NCI-H1048 (cell line): ENCODE data around the gene FCGBP.
"Not testable (repeated sequence)": the region's sequence is repeated elsewhere in the genome, so short reads cannot be mapped to it uniquely, and the experiment has no call there.

Source experiments
- DNase-seq: peaks from one replicate; lab custom pipeline; 2025; lab: John Stamatoyannopoulos, UW

Gene FCGBP

DNA sequence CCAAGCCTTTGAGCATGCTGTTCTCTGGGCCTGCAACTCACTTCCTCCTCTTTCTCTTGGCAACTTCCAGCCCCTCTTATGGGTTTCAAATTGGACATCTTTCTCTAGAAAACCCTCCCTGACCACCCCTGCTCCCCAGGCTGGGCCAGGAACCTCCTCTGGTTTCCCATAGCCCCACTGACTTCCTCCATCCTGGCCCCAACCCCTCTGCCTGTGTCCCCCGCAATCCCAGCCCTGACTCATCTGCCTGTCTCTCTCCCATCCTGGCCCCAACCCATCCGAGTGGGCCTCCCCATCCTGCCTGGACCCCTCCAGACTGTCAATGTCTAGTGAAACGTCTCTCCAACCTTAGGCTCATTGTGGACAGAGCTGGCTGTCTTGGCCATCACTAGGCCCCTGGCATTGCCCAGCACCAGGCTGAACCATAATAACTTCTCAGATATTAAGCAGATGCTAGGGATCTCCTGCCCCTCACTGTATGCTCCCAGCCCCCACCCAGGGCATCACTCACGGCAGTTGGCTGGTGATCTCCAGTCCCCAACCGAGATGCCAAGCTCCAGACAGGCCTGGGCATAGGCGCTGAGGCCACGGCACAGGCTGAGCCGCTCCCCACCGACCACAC lies 16.8 kb downstream of the FCGBP start:
- DNase-seq = no peak

DNA sequence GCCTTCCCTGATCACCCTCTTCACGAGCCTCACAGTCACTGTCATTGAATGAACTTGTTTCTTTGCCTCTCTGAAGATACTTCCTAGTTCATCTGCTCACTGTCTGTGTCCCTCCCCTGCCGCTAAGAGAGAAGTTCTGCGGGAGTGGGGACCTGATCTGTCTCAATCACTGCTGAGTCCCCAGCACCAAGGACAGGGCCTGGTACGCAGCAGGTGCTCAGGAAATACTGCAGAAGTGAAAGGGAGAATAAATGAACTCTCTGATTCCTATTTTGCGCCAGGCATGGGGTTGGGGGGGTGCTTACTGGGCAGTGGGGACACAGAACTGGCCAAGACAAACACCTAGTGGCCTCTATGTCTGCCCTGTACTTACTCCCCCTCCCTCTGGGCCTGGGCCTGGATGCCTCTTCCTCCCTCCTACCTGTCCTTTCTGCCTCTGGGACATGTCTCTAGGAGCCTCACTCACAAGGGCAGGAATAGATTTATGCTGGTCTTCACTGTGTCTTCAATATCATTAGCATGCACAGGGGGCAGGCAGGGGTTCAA lies 17.5 kb downstream of the FCGBP start:
- no peak for DNase-seq

DNA sequence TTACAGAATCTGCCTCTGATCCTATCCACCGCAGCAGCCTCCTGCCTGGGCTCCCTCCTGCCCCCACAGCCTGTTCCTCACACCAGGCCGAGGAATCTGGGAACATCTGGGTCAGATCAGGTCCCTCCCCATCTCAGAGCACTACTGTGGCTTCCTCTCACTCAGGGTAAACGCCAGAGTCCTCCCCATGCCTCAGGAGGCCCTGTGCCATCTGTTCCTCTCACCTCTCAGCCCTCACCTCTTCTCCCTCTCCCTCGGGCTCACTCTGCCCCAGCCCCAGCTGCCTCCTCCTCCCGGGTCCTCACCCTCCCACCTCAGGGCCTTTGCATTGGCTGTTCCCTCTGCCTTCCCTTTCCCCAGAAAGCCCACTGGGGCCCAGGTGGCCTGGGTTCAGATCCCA lies 18.2 kb downstream of the FCGBP start:
- no peak for DNase-seq

DNA sequence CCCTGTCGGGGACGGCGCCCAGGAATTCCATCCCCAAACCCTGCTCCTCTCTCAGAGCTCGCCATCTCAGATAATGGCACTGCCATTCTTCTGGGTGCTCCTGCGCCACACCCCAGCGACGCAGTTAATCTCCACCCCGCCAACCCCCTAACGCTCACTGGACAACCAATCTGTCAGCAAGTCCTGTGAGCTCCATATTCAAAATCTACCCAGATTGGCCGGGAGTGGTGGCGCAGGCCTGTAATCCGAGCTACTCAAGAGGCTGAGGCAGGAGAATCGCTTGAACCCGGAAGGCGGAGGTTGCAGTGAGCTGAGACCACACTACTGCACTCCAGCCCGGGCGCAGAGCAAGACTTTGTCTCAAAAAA lies 18.6 kb downstream of the FCGBP start:
- DNase-seq = no peak

DNA sequence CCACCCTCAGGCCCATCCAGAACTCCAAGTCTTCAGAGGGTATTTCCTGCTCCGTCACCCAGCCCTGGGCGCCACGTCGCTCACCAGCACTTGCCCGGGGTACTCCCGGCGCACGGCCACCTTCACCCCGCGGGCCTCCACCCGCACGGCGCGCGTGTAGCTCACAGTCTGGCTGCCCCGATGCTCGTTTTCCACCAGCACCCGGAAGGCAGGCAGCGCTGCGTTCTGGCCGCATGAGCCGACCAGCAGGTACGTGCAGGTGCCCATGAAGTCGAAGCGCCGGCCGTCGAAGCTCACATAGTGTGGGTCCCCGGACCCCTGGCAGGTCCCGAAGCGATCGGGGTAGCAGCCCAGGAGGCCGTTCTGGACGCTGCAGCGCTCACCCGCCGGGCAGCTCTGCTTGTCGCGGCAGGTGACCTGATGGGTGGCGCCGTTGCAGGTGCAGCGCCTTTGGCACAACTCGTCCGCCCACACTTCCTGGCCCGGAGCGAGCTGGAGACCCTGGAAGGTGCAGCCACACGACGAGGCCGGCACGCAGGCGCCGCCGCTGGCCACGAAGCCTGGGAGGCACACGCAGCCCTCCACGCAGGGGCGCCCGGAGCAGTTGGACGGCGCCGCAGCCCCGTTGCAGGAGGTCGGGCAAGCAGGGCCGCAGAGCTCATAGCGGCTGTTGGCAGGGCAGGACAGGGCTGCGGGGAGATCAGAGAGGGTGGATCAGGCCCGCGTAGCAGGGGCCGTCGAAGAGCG lies 19.2 kb downstream of the FCGBP start:
- no peak for DNase-seq

- no peak for DNase-seq
Observed at GRCh38 chr19:39913682-39914333, 20.6 kb downstream of the FCGBP start.

DNA sequence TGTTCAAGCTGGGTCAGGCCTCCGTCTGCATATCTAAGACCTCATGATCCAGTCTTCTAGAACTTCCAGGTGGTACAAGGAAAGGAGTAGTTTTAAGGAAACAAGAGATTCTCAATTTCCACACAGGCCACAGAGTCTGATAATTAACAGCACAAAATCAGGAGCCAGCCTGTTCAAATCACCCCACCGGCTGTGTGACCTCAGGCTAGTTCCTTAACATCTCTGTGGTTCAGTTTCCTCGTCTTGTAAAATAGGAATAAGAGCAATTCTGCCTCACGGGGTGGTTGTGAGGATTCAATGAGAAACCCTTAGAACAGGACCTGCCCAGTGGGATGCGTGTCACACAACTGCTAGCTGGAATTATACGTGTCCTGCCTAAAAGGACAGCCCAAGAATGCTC lies 25.6 kb downstream of the FCGBP start:
- DNase-seq = no peak

DNA sequence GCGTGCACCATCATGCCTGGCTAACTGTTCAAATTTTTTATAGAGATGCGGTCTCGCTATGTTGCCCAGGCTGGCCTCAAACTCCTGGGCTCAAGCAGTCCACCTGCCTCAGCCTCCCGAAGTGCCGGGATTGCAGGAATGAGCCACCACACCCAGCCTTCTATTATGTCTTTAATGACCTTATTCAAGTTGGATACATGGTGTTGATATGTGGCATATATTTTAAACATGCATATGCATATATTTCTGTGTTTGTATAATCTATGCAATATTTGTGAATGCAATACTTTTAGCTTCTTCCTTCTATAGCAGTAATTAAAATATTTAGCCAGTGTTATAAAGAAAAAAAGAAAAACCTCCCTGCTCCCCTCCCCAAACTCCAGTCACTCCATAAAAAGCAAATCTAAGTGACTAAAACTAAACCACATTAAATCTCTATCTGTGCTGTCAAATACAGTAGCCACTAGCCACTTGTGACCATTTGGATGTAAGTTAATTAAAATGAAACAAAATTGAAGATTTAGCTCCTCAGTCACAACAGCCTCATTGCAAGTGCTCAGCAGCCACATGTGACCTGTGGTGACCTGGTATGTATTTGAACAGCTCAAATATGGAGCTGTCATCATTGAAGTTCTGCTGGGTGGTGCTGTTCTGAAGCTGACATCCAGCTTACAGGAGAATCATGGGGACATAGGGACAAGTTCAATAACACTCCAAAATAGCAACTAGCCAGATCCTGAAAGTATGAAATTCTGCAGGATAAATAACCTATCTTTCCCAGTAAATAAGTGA lies 27.4 kb downstream of the FCGBP start:
- no peak for DNase-seq

- DNase-seq = no peak
Observed at GRCh38 chr19:39906283-39906682, 28.2 kb downstream of the FCGBP start.

DNA sequence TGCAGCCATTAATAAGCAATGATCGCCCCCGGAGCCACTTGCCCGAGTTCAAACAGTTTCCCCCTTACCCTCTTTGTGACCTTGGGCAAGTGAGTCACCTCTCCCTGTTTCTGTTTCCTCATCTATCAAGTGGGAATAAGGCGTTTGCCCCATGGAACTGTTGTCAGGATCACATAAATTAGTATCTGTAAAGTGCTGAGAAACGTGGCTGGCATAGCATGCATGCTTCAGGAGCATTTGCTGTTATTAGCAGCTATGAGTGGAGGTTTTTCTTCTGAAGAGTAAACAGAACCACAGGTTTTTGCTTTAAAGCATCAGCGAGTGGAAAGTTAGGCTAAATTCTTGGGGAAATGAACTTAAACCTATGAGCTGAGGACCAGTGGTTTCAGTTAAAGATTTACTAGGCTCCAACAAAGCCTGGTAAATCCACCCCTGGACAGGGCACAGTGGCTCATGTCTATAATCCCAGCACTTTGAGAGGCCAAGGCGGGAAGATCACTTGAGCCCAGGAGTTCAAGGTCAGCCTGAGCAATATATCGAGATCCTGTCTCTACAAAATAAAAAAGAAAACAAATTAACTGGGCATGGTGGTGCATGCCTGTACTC lies 30.8 kb downstream of the FCGBP start:
- not testable (repeated sequence) for DNase-seq

DNA sequence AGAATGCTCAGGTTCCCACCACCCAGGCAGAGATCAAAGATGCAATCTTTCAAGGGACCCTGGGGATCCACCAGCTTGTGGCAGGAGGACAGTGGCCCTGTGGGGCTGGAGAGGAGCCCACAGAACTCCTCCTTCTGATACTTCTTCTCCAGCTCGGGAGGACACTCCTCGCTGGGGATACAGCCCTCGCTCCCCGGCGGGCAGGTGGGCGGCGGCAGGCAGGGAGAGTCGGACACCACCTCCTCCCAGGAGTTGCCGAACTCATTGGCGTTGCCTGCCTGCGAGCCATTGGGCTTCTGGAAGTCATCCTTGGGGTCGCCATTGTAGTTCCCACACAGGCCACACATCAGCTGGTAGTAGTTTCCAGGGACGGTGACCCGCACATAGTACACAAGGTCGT lies 32.1 kb downstream of the FCGBP start:
- not testable (repeated sequence) for DNase-seq

GRCh38 chr19:39901681-39902080 lies 32.8 kb downstream of the FCGBP start:
- not testable (repeated sequence) for DNase-seq

DNA sequence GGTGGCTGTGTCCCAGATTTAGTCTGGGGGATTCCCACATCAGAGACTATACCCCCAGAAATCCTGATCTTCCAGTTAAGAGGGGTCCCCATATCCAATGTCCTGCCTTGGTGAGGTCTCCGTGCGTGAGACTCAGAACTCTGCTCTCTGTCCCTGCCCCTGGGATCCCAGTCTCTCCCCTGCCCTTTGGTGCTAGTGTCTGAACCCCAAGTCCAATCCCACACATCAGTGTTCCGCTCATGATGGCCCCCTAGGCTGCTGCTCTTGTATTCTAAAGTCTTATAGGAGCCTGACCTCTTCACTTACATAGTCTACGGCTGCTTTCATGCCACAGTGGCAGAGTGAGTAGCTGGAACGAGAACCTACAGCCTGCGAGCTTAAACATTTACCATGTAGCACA lies 35.6 kb downstream of the FCGBP start:
- not testable (repeated sequence) for DNase-seq

DNA sequence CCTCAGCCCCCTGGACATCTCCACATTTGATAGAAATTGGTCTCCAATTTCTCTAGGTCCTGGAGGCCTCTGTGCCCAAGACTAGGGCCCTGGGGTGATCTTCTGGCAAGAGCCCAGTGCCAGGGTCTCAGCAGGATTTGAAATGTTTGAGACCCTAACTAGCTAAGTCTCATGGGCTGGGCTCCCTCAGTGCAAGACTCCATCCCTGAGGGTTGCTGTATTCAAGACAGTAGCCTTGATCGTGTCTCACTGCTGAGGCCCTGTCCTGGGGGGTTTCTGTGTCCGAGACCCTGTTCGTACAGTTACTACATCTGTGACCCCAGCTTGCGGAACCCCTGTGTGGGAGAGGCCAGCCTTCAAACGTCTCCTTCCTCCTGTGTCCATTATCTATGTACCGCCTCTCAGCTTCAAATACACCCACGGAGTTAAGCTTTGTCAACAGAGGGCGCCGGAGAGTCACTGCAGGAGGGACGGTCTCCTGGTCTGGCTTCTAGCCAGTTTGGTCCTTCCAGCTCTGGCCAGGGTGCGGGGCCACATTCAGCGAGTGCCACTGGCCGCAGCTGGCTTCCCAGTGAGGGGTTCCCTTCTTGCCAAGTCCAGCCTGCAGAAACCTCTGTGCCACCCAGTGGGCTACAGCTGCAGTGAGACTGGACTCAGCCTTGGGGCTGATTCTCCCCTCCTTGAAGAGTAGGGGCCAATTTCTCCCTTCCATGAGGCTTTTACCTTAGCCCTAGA lies 36.8 kb downstream of the FCGBP start:
- DNase-seq = not testable (repeated sequence)

GRCh38 chr19:39895096-39895495 lies 39.3 kb downstream of the FCGBP start:
- DNase-seq = not testable (repeated sequence)

GRCh38 chr19:39894236-39894606 lies 40.2 kb downstream of the FCGBP start:
- not testable (repeated sequence) for DNase-seq

DNA sequence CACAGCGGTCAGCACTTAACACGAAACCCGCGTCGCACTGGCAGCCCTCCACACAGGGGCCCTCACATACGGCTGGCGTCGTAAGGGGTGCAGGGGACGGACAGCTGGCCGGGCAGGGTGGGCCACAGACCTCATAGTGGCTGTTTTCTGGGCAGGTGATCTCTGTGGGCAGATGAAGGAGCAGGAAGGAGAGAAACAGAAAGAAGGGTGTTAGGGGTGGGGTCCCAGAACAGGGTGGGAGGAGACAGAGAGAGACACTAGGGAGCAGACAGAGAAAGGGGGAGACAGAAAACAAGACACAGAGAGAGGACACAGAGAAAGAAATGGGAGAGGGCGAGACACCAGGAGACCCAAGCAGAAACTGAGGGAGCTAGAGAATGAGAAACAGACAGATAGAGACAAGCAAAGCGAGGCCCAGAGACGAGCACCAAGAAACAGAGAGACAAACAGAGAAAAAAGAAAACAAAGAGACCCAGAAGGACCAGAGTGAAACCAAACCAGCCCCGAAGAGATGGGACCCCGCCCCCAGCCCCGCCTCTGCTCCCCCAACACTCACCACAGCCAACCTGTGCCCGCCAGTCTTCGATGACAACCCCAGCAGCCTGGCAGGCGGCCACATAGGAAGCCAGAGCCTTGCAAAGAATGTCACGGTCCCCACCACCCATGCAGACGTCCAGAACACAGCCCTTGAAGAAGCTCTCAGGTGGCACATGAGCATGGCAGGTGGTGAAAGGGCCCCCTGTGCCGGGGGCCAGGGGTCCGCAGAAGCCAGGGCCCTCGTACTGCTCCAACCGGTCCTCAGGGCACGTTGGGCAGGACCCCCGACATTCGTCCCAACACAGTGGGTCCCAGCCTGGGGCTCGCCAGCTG lies 40.8 kb downstream of the FCGBP start:
- not testable (repeated sequence) for DNase-seq

GRCh38 chr19:39892506-39892902 lies 41.9 kb downstream of the FCGBP start:
- DNase-seq = not testable (repeated sequence)

- DNase-seq = not testable (repeated sequence)
Observed at GRCh38 chr19:39891660-39892505, 42.6 kb downstream of the FCGBP start.
